ENCODE data around the gene EMP2.
A peak's percentile ranks its signal among the peaks of the same experiment; 100 is the strongest.

EMP2 gene

DNA sequence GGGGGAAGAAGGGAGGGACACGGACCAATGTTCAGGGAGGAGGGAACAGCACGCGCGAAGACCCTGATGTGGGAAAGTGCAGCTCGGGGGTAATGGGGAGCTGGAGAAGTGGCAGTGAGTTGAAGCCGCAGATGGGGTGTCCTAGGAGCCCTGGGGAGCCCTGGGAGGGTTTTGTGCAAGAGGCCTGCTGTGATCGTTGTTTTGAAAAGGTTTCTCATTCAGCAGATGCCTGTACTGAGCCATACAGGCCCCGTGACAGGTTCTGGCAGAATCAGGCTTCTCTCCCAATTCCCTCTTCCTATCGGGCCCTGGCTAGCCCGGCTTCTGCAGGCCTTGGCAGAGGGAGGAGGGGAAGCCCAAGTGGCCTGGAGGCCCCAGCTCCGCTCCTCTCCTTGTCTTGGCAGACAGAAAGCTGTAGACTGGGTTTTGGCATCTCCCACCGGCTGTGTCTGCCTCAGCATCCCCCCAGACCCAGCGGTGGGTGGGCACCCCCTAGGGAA lies 38.4 kb upstream of the EMP2 start:
- peak overlapping the region; percentile 55 for H3K4me3 ChIP-seq (ENCODE audit: low read depth, low read length)
- H3K27me3 ChIP-seq (ENCODE audit: control insufficient read depth, insufficient read depth, low read length) = peaks cover 7% of the 10 kb centered on the region
- H3K4me1 ChIP-seq (ENCODE audit: control insufficient read depth, insufficient read depth, low read length) = peaks cover 35% of the 10 kb centered on the region
- H3K36me3 ChIP-seq (ENCODE audit: control insufficient read depth, insufficient read depth, low read length) = no peaks in the 10 kb centered on the region
- peak overlapping the region; percentile 33 for H3K27ac ChIP-seq (ENCODE audit: low read depth, low read length)
- no peaks in the 10 kb centered on the region for H3K9me3 ChIP-seq (ENCODE audit: control insufficient read depth, insufficient read depth, low read length)
- H3K9ac ChIP-seq (ENCODE audit: low read depth, low read length) = no peak overlapping the region

DNA sequence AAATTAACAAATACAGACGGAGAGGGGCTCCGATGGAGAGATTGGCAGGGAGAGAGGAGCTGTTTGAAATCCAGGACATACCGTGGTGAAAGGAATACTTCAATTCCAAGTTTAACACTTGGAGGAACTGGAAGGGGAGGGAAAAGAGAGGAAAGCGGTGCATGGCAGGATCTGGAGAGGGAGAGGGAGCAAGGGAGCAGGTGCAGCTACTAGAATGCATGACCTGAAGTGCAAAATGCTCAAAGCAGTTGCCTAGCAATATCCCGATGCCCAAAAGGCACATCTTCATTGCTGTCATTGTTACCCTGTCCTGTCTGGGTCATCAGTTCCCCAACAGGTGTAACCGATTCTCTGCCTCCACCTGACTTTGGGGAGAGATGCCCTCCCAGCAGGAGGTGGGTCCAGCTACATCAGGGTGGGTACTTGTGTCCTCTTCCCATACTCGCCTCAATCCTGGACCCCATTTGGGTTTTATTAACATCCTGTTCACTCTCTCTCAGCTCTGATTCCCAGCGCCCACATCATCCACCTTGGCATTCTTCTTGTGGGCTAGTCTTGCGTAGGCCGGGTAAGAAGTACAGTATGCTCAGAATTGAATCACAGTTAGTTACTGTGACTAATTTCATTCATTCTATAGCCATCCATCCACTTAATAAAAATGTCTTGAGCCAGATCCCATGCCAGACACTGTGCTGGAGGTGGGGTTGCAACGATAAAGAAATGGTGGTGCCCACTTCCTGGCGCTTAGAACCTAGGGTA lies 37.4 kb upstream of the EMP2 start:
- H3K27me3 ChIP-seq (ENCODE audit: control insufficient read depth, insufficient read depth, low read length) = peaks cover 7% of the 10 kb centered on the region
- peaks cover 35% of the 10 kb centered on the region for H3K4me1 ChIP-seq (ENCODE audit: control insufficient read depth, insufficient read depth, low read length)
- H3K4me3 ChIP-seq (ENCODE audit: low read depth, low read length) = 0 out of 2 replicates have a peak overlapping the region, but pooled peaks have one; percentile 25
- H3K9me3 ChIP-seq (ENCODE audit: control insufficient read depth, insufficient read depth, low read length) = no peaks in the 10 kb centered on the region
- no peak overlapping the region for H3K9ac ChIP-seq (ENCODE audit: low read depth, low read length)
- peak overlapping the region; percentile 63 for H3K27ac ChIP-seq (ENCODE audit: low read depth, low read length)
- no peaks in the 10 kb centered on the region for H3K36me3 ChIP-seq (ENCODE audit: control insufficient read depth, insufficient read depth, low read length)

- peaks cover 35% of the 10 kb centered on the region for H3K4me1 ChIP-seq (ENCODE audit: control insufficient read depth, insufficient read depth, low read length)
- H3K36me3 ChIP-seq (ENCODE audit: control insufficient read depth, insufficient read depth, low read length) = no peaks in the 10 kb centered on the region
- H3K27ac ChIP-seq (ENCODE audit: low read depth, low read length) = peak overlapping the region; percentile 63
- peaks cover 7% of the 10 kb centered on the region for H3K27me3 ChIP-seq (ENCODE audit: control insufficient read depth, insufficient read depth, low read length)
- H3K4me3 ChIP-seq (ENCODE audit: low read depth, low read length) = peak overlapping the region; percentile 25; the same call in 1 of the 2 replicates
- no peaks in the 10 kb centered on the region for H3K9me3 ChIP-seq (ENCODE audit: control insufficient read depth, insufficient read depth, low read length)
- no peak overlapping the region for H3K9ac ChIP-seq (ENCODE audit: low read depth, low read length)
These were observed 36.6 kb upstream of the EMP2 start for GRCh38 chr16:10616756-10617640.

GRCh38 chr16:10616419-10616755 lies 36.0 kb upstream of the EMP2 start:
- Histone ChIP-seq H3K27ac (ENCODE audit: low read depth, low read length) (peak overlapping the region; percentile 63), H3K4me1 (ENCODE audit: control insufficient read depth, insufficient read depth, low read length) (peaks cover 35% of the 10 kb centered on the region), H3K9ac (ENCODE audit: low read depth, low read length) (no peak overlapping the region), H3K36me3 (ENCODE audit: control insufficient read depth, insufficient read depth, low read length) (no peaks in the 10 kb centered on the region), H3K9me3 (ENCODE audit: control insufficient read depth, insufficient read depth, low read length) (no peaks in the 10 kb centered on the region), H3K4me3 (ENCODE audit: low read depth, low read length) (no peak overlapping the region), H3K27me3 (ENCODE audit: control insufficient read depth, insufficient read depth, low read length) (peaks cover 7% of the 10 kb centered on the region)

- Histone ChIP-seq H3K27me3 (ENCODE audit: control insufficient read depth, insufficient read depth, low read length) (peaks cover 7% of the 10 kb centered on the region), H3K36me3 (ENCODE audit: control insufficient read depth, insufficient read depth, low read length) (no peaks in the 10 kb centered on the region), H3K9me3 (ENCODE audit: control insufficient read depth, insufficient read depth, low read length) (no peaks in the 10 kb centered on the region), H3K4me3 (ENCODE audit: low read depth, low read length) (no peak overlapping the region), H3K27ac (ENCODE audit: low read depth, low read length) (no peak overlapping the region), H3K9ac (ENCODE audit: low read depth, low read length) (no peak overlapping the region), H3K4me1 (ENCODE audit: control insufficient read depth, insufficient read depth, low read length) (peaks cover 31% of the 10 kb centered on the region)
These were observed 34.3 kb upstream of the EMP2 start for GRCh38 chr16:10614685-10615084.

- Histone ChIP-seq H3K27me3 (ENCODE audit: control insufficient read depth, insufficient read depth, low read length) (peaks cover 7% of the 10 kb centered on the region), H3K4me1 (ENCODE audit: control insufficient read depth, insufficient read depth, low read length) (peaks cover 26% of the 10 kb centered on the region), H3K36me3 (ENCODE audit: control insufficient read depth, insufficient read depth, low read length) (no peaks in the 10 kb centered on the region), H3K4me3 (ENCODE audit: low read depth, low read length) (no peak overlapping the region), H3K9ac (ENCODE audit: low read depth, low read length) (no peak overlapping the region), H3K27ac (ENCODE audit: low read depth, low read length) (no peak overlapping the region), H3K9me3 (ENCODE audit: control insufficient read depth, insufficient read depth, low read length) (no peaks in the 10 kb centered on the region)
These were observed 33.5 kb upstream of the EMP2 start for GRCh38 chr16:10613785-10614485.

DNA sequence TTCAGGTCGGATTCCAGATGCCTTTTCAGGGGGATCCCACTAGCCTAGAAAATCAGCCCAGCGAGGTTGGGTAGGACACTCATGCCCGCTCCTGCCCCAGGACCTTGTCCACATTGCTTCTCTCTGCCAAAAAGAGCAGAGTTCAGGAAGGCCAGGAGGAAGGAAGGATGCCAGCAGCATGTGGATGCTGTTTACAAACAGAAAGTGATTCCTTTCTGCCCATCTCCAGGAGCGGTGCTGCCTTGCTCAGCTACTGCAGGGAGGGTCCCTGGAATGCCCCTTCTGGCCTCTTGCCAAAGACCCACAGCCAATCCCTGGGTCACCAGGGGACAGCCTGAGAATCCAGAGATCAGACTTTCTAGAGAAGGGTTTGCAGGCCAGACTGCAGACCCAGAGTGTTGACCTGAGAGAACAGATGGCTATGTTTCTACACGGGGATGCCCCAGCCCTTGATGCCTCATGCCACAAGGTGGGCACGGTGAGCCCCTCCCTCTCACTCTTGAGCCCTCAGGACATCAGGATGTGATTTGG lies 32.3 kb upstream of the EMP2 start:
- H3K27ac ChIP-seq (ENCODE audit: low read depth, low read length) = no peak overlapping the region
- H3K4me3 ChIP-seq (ENCODE audit: low read depth, low read length) = no peak overlapping the region
- no peaks in the 10 kb centered on the region for H3K27me3 ChIP-seq (ENCODE audit: control insufficient read depth, insufficient read depth, low read length)
- H3K36me3 ChIP-seq (ENCODE audit: control insufficient read depth, insufficient read depth, low read length) = no peaks in the 10 kb centered on the region
- H3K9ac ChIP-seq (ENCODE audit: low read depth, low read length) = no peak overlapping the region
- H3K4me1 ChIP-seq (ENCODE audit: control insufficient read depth, insufficient read depth, low read length) = peaks cover 15% of the 10 kb centered on the region
- H3K9me3 ChIP-seq (ENCODE audit: control insufficient read depth, insufficient read depth, low read length) = no peaks in the 10 kb centered on the region

DNA sequence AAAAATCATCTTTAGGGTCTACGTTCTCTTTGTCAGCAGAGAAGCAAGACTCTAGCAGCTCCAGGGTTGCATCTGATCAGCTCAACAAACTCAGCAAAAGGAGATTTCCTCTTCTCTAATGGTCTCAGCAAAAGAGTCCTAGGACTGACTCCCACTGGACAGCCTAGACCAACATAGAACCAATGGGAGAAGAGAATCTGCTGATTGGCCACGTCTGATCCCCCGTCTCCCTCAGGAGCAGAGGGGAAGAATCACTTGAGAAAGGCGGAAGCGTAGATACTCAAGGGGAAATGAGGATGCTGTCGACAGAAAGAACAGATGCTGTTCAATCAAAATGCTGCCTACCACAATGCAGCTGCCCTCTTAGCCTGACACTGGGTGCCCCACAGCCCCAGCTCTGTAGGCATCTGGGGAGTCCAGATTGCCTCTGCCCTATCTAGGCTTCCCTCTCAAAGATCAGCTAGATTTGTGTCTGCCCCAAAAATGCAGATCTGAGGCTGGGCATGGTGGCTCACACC lies 31.5 kb upstream of the EMP2 start:
- Histone ChIP-seq H3K36me3 (ENCODE audit: control insufficient read depth, insufficient read depth, low read length) (no peaks in the 10 kb centered on the region), H3K27me3 (ENCODE audit: control insufficient read depth, insufficient read depth, low read length) (no peaks in the 10 kb centered on the region), H3K4me1 (ENCODE audit: control insufficient read depth, insufficient read depth, low read length) (peaks cover 8% of the 10 kb centered on the region; the same call in 1 of the 2 replicates), H3K27ac (ENCODE audit: low read depth, low read length) (no peak overlapping the region), H3K4me3 (ENCODE audit: low read depth, low read length) (no peak overlapping the region), H3K9ac (ENCODE audit: low read depth, low read length) (no peak overlapping the region), H3K9me3 (ENCODE audit: control insufficient read depth, insufficient read depth, low read length) (no peaks in the 10 kb centered on the region)

- no peaks in the 10 kb centered on the region; the same call in 1 of the 2 replicates for H3K4me1 ChIP-seq (ENCODE audit: control insufficient read depth, insufficient read depth, low read length)
- H3K36me3 ChIP-seq (ENCODE audit: control insufficient read depth, insufficient read depth, low read length) = no peaks in the 10 kb centered on the region
- H3K4me3 ChIP-seq (ENCODE audit: low read depth, low read length) = no peak overlapping the region
- no peak overlapping the region for H3K9ac ChIP-seq (ENCODE audit: low read depth, low read length)
- no peak overlapping the region for H3K27ac ChIP-seq (ENCODE audit: low read depth, low read length)
- no peaks in the 10 kb centered on the region for H3K9me3 ChIP-seq (ENCODE audit: control insufficient read depth, insufficient read depth, low read length)
- no peaks in the 10 kb centered on the region for H3K27me3 ChIP-seq (ENCODE audit: control insufficient read depth, insufficient read depth, low read length)
These were observed 30.2 kb upstream of the EMP2 start for GRCh38 chr16:10610499-10611184.

GRCh38 chr16:10609402-10609774 lies 29.0 kb upstream of the EMP2 start:
- Histone ChIP-seq H3K4me1 (ENCODE audit: control insufficient read depth, insufficient read depth, low read length) (no peaks in the 10 kb centered on the region; the same call in 1 of the 2 replicates), H3K36me3 (ENCODE audit: control insufficient read depth, insufficient read depth, low read length) (no peaks in the 10 kb centered on the region), H3K4me3 (ENCODE audit: low read depth, low read length) (no peak overlapping the region), H3K9ac (ENCODE audit: low read depth, low read length) (no peak overlapping the region), H3K27me3 (ENCODE audit: control insufficient read depth, insufficient read depth, low read length) (no peaks in the 10 kb centered on the region), H3K27ac (ENCODE audit: low read depth, low read length) (no peak overlapping the region), H3K9me3 (ENCODE audit: control insufficient read depth, insufficient read depth, low read length) (no peaks in the 10 kb centered on the region)
